Hepatocyte (in vitro differentiated cells): ENCODE measurements around the gene ALX3. TPM values are rescaled to one million over a fixed set of nuclear protein-coding genes. Genes with fewer than 3 reads are reported as not detected.
A peak's percentile ranks its signal among the peaks of the same experiment; 100 is the strongest.

Experiments
- DNase-seq: peaks from one replicate; pipeline ENCODE4 v3.0.0-alpha.2; 2016; ENCODE audit warnings: low spot score
- H2AFZ ChIP-seq: fragments of 200-600 bp; sonication (generic); 2 replicates; pipeline ENCODE4 v1.6.0; 2016; ENCODE audit warnings: antibody characterized with exemption, mild to moderate bottlenecking
- H3K27ac ChIP-seq: fragments of 200-600 bp; sonication (generic); 2 replicates; pipeline ENCODE4 v1.5.1; 2016; ENCODE audit warnings: mild to moderate bottlenecking
- H3K27me3 ChIP-seq: fragments of 200-600 bp; sonication (generic); 2 replicates; pipeline ENCODE4 v1.6.1; 2016
- H3K36me3 ChIP-seq: fragments of 200-600 bp; sonication (generic); replicated peaks from 2 replicates; pipeline ENCODE4 v1.5.1; 2016; ENCODE audit warnings: low read depth; ENCODE audit not compliant: insufficient read depth
- H3K4me1 ChIP-seq: fragments of 200-600 bp; sonication (generic); 2 replicates; pipeline ENCODE4 v1.5.1; 2016; ENCODE audit warnings: mild to moderate bottlenecking, moderate library complexity; ENCODE audit not compliant: insufficient read depth
- H3K4me2 ChIP-seq: fragments of 200-600 bp; sonication (generic); 2 replicates; pipeline ENCODE4 v1.6.0; 2016
- H3K4me3 ChIP-seq: fragments of 200-600 bp; sonication (generic); 2 replicates; pipeline ENCODE4 v1.5.1; 2016; ENCODE audit warnings: mild to moderate bottlenecking
- H3K79me2 ChIP-seq: fragments of 200-600 bp; sonication (generic); 2 replicates; pipeline ENCODE4 v1.6.0; 2017; ENCODE audit warnings: mild to moderate bottlenecking
- H3K9me2 ChIP-seq: fragments of 200-600 bp; sonication (generic); replicated peaks from 2 replicates; pipeline ENCODE4 v1.6.0; 2017; ENCODE audit warnings: mild to moderate bottlenecking; ENCODE audit not compliant: insufficient read depth
- H3K9me3 ChIP-seq: fragments of 200-600 bp; sonication (generic); 2 replicates; pipeline ENCODE4 v1.5.1; 2016; ENCODE audit warnings: low read depth, mild to moderate bottlenecking
- H4K20me1 ChIP-seq: fragments of 200-600 bp; sonication (generic); 2 replicates; pipeline ENCODE4 v1.6.0; 2016; ENCODE audit warnings: mild to moderate bottlenecking; ENCODE audit not compliant: insufficient read depth, poor library complexity, severe bottlenecking
- CTCF ChIP-seq: fragments of 200-600 bp; sonication (generic); IDR thresholded peaks from 2 replicates; pipeline ENCODE4 v1.5.1; 2016; ENCODE audit warnings: antibody characterized with exemption, mild to moderate bottlenecking; ENCODE audit not compliant: poor library complexity
- EZH2 ChIP-seq: fragments of 200-600 bp; sonication (generic); IDR thresholded peaks from 2 replicates; pipeline ENCODE4 v1.6.1; 2016; ENCODE audit warnings: antibody characterized with exemption, mild to moderate bottlenecking, borderline replicate concordance
- EZH2phosphoT487 ChIP-seq: fragments of 200-600 bp; sonication (generic); IDR thresholded peaks from one replicate; pipeline ENCODE4 v1.6.1; 2018; ENCODE audit warnings: antibody characterized with exemption, mild to moderate bottlenecking, low read depth, moderate library complexity; ENCODE audit not compliant: unreplicated experiment, severe bottlenecking
- WGBS: methylation state at CpG from one replicate; pipeline ENCODE4 v1.1.6; 2016; ENCODE audit warnings: low lambda C conversion rate; ENCODE audit errors: missing lambda C conversion rate; 5-methylcytosine and 5-hydroxymethylcytosine counted together
- polyA plus RNA-seq: library from polyadenylated mRNA; unstranded; fragments of >200 nt; fragmentation: Nextera tagmentation; extraction: Ambion mirVana; gene quantifications from 2 replicates; pipeline ENCODE4 v1.2.1, GENCODE V29; 2016
- total RNA-seq: library from RNA; depleted of rRNA; stranded (reverse); fragments of >200 nt; gene quantifications from 2 replicates; pipeline ENCODE4 v1.2.3, GENCODE V29; 2014

ALX3 gene
- total and polyA plus RNA-seq, 2 experiments from 2014 or later: 0.27 to 0.92 TPM

DNA sequence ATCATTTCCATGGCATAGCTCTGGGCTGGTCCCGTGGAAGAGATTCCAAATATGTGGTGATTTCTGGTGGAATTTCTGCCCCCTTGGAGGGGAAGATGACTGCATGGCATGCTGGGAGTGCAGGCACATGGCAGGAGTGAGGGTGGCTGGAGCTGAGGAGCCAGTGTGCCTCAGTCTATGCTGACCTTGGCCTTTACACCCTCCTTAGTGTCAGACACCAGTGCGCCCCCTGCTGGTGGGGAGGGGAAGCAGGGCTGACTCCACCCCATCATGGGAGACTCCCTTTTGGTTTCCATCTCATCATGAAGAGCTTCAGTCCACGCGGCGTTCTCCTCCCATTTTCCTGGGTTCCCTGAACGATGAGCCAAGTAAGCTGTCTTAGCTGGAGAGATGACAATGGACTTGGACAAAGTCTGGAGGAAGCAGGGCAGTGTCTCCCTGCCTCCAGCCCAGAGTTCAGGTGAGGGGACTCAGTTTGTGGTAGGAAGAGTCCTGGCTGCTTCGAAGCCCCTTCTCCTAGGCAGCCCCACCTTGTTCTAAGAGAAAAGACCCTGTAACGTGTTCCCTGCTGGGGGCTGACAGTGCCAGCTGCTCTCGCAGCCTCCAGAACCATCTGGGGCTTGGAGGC lies 10.3 kb downstream of the ALX3 start:
- Histone ChIP-seq H3K79me2 (no peaks in the 10 kb centered on the region), H3K4me2 (no peak overlapping the region), H4K20me1 (no peaks in the 10 kb centered on the region), H3K27ac (no peak overlapping the region), H3K27me3 (no peaks in the 10 kb centered on the region), H3K4me1 (peaks cover 7% of the 10 kb centered on the region), H3K4me3 (no peak overlapping the region), H2AFZ (no peak overlapping the region), H3K9me2 (no peaks in the 10 kb centered on the region), H3K36me3 (no peaks in the 10 kb centered on the region), H3K9me3 (no peaks in the 10 kb centered on the region)
- TF ChIP-seq EZH2 (no peak), EZH2phosphoT487 (no peak), CTCF (peak; percentile 55)
- 89% methylated on average over 9 of the region's 9 CpGs for WGBS
- peak; percentile 45 for DNase-seq

GRCh38 chr1:110059133-110059863 lies 11.2 kb downstream of the ALX3 start:
- DNase-seq: no peak
- H3K9me2 ChIP-seq: no peaks in the 10 kb centered on the region
- H4K20me1 ChIP-seq: no peaks in the 10 kb centered on the region
- TF ChIP-seq EZH2 (no peak), EZH2phosphoT487 (no peak), CTCF (no peak)
- peak overlapping the region; percentile 45 for H3K27ac ChIP-seq
- H3K4me3 ChIP-seq: no peak overlapping the region
- H3K4me2 ChIP-seq: no peak overlapping the region
- no peaks in the 10 kb centered on the region for H3K36me3 ChIP-seq
- 48% methylated on average over 5 of the region's 6 CpGs for WGBS
- H3K79me2 ChIP-seq: no peaks in the 10 kb centered on the region
- H3K27me3 ChIP-seq: no peaks in the 10 kb centered on the region
- peaks cover 7% of the 10 kb centered on the region for H3K4me1 ChIP-seq
- H2AFZ ChIP-seq: no peak overlapping the region
- no peaks in the 10 kb centered on the region for H3K9me3 ChIP-seq

GRCh38 chr1:110058591-110058990 lies 11.9 kb downstream of the ALX3 start:
- H3K27ac ChIP-seq: peak overlapping the region; percentile 45
- H3K9me2 ChIP-seq: no peaks in the 10 kb centered on the region
- no peaks in the 10 kb centered on the region for H3K9me3 ChIP-seq
- H2AFZ ChIP-seq: no peak overlapping the region
- no peak for DNase-seq
- H3K27me3 ChIP-seq: no peaks in the 10 kb centered on the region
- WGBS: 79% methylated on average over 1 of the region's 1 CpG
- H3K4me1 ChIP-seq: peaks cover 7% of the 10 kb centered on the region
- no peak overlapping the region for H3K4me3 ChIP-seq
- no peaks in the 10 kb centered on the region for H3K79me2 ChIP-seq
- H4K20me1 ChIP-seq: peaks cover 2% of the 10 kb centered on the region
- no peaks in the 10 kb centered on the region for H3K36me3 ChIP-seq
- TF ChIP-seq EZH2phosphoT487: no peak
- no peak for TF ChIP-seq EZH2
- TF ChIP-seq CTCF: no peak
- H3K4me2 ChIP-seq: no peak overlapping the region
